GM10266 (cell line): Measurements from ENCODE around the gene MILR1.

Experiments
- DNase-seq: peaks from one replicate; pipeline ENCODE4 v3.0.0; 2012; ENCODE audit errors: extremely low spot score
- TF ChIP-seq, protein P1 (sequence below): IDR thresholded peaks from 2 replicates; pipeline ENCODE4 v1.5.1; 2012; ENCODE audit warnings: mild to moderate bottlenecking, low read depth; ENCODE audit not compliant: control insufficient read depth, insufficient read depth; ENCODE audit errors: missing control alignments

Gene MILR1

DNA sequence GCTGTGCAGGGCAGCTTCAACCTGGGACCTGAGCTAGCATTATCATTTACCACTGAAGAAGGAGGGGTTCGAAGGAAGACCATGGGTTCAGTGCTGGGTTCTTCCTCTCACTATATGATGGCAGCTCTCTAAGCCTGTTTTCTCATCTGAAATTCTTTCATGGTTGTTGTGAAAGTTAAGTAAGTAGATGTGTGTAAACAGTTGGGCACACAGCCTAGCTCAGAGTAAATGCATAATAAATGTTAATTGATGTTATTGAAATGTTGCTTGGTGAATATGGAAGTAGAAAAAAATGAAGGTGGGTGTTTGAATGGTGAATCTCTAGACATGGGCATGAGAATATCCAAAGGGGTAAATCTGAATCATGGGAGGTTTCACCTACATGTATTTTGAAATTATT, 66.9 kb downstream of the MILR1 start:
- no peak for DNase-seq
- TF ChIP-seq, protein P1, sequence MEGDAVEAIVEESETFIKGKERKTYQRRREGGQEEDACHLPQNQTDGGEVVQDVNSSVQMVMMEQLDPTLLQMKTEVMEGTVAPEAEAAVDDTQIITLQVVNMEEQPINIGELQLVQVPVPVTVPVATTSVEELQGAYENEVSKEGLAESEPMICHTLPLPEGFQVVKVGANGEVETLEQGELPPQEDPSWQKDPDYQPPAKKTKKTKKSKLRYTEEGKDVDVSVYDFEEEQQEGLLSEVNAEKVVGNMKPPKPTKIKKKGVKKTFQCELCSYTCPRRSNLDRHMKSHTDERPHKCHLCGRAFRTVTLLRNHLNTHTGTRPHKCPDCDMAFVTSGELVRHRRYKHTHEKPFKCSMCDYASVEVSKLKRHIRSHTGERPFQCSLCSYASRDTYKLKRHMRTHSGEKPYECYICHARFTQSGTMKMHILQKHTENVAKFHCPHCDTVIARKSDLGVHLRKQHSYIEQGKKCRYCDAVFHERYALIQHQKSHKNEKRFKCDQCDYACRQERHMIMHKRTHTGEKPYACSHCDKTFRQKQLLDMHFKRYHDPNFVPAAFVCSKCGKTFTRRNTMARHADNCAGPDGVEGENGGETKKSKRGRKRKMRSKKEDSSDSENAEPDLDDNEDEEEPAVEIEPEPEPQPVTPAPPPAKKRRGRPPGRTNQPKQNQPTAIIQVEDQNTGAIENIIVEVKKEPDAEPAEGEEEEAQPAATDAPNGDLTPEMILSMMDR, result no peak
